ENCODE measurements around the gene NOL6. TPM values are rescaled to one million over a fixed set of nuclear protein-coding genes. Genes with fewer than 3 reads are reported as not detected.

The NOL6 gene
- total RNA-seq, 1 donor from 2014 or later: 16.7 TPM

- intact Hi-C loops (cut with DNase I): loop anchor here (10.0 kb wide), 1 partner anchor 192 kb away; no protein-coding TSS in a partner anchor
- DNase-seq (ENCODE audit: low spot score): peak; percentile 61
Measured at GRCh38 chr9:33476503-33476902, 2.8 kb upstream of the NOL6 start.

GRCh38 chr9:33475357-33475756, 1.6 kb upstream of the NOL6 start:
- DNase-seq (ENCODE audit: low spot score): no peak
- intact Hi-C loops (cut with DNase I): loop anchor here (2.0 to 10.0 kb wide), 2 partner anchors 35 to 191 kb away; no protein-coding TSS in a partner anchor

- intact Hi-C loops (cut with DNase I): loop anchor here (10.0 kb wide), 1 partner anchor 188 kb away; no protein-coding TSS in a partner anchor
Measured at GRCh38 chr9:33472881-33473615, 676 bp downstream of the NOL6 start.

GRCh38 chr9:33472171-33472880, 1.4 kb downstream of the NOL6 start:
- peak; percentile 26 for DNase-seq (ENCODE audit: low spot score)
- intact Hi-C loops (cut with DNase I): loop anchor here (10.0 kb wide), 1 partner anchor 188 kb away; no protein-coding TSS in a partner anchor

More at GRCh38 chr9:33472881-33473615, 676 bp downstream of the NOL6 start:
- peak; percentile 59 for DNase-seq (ENCODE audit: low spot score)

GRCh38 chr9:33471361-33471760, 2.4 kb downstream of the NOL6 start:
- intact Hi-C loops (cut with DNase I): loop anchor here (10.0 kb wide), 1 partner anchor 187 kb away; no protein-coding TSS in a partner anchor
- DNase-seq (ENCODE audit: low spot score): no peak

- peak; percentile 43 for DNase-seq (ENCODE audit: low spot score)
- intact Hi-C loops (cut with DNase I): loop anchor here (5.0 to 10.0 kb wide), 2 partner anchors 93 to 185 kb away; no protein-coding TSS in a partner anchor
Measured at GRCh38 chr9:33469891-33470290, 3.8 kb downstream of the NOL6 start.

- peak; percentile 66 for DNase-seq (ENCODE audit: low spot score)
- intact Hi-C loops (cut with DNase I): loop anchor here (5.0 kb wide), 1 partner anchor 92 kb away; no protein-coding TSS in a partner anchor
Measured at GRCh38 chr9:33468797-33469621, 4.7 kb downstream of the NOL6 start.

- peak; percentile 60 for DNase-seq (ENCODE audit: low spot score)
- intact Hi-C loops (cut with DNase I): loop anchor here (5.0 kb wide), 1 partner anchor 91 kb away; no protein-coding TSS in a partner anchor
Measured at GRCh38 chr9:33468215-33468730, 5.5 kb downstream of the NOL6 start.

GRCh38 chr9:33467526-33467925, 6.2 kb downstream of the NOL6 start:
- intact Hi-C loops (cut with DNase I): loop anchor here (5.0 kb wide), 1 partner anchor 90 kb away; no protein-coding TSS in a partner anchor
- peak; percentile 67 for DNase-seq (ENCODE audit: low spot score)

GRCh38 chr9:33466565-33467495, 6.9 kb downstream of the NOL6 start:
- peak; percentile 89 for DNase-seq (ENCODE audit: low spot score)
- intact Hi-C loops (cut with DNase I): loop anchor here (5.0 kb wide), 1 partner anchor 90 kb away; no protein-coding TSS in a partner anchor

GRCh38 chr9:33465596-33466564, 7.8 kb downstream of the NOL6 start:
- DNase-seq (ENCODE audit: low spot score): peak; percentile 60
- intact Hi-C loops (cut with DNase I): loop anchor here (5.0 kb wide), 1 partner anchor 89 kb away; no protein-coding TSS in a partner anchor

GRCh38 chr9:33465096-33465495, 8.6 kb downstream of the NOL6 start:
- peak; percentile 24 for DNase-seq (ENCODE audit: low spot score)
- intact Hi-C loops (cut with DNase I): loop anchor here (5.0 kb wide), 1 partner anchor 88 kb away; no protein-coding TSS in a partner anchor

- intact Hi-C loops (cut with DNase I): no loop called here
- no peak for DNase-seq (ENCODE audit: low spot score)
Measured at GRCh38 chr9:33464045-33464636, 9.6 kb downstream of the NOL6 start.

- DNase-seq (ENCODE audit: low spot score): no peak
Measured at GRCh38 chr9:33463151-33463550, 10.6 kb downstream of the NOL6 start.

GRCh38 chr9:33461492-33461891, 12.2 kb downstream of the NOL6 start:
- no peak for DNase-seq (ENCODE audit: low spot score)
- intact Hi-C loops (cut with DNase I): no loop called here

More at GRCh38 chr9:33463151-33463550, 10.6 kb downstream of the NOL6 start:
- intact Hi-C loops (cut with DNase I): no loop called here

GRCh38 chr9:33460854-33461253, 12.9 kb downstream of the NOL6 start:
- no peak for DNase-seq (ENCODE audit: low spot score)
- intact Hi-C loops (cut with DNase I): no loop called here
